ENCODE data around the gene SGCD.

Gene SGCD

GRCh38 chr5:156529892-156530291 is 202.9 kb downstream of the SGCD start:
- no peak for TF ChIP-seq CTCF (IDR thresholded peaks at IDR 0.05; ENCODE audit: low read depth, low read length)
- in situ Hi-C loops (cut with HindIII; ENCODE audit: low sequenced_read_pairs), result no loop called here
- no peak overlapping the region for H3K4me3 ChIP-seq (ENCODE audit: low read depth, low read length)
- no peak for DNase-seq (ENCODE audit: low read depth, low spot score)

GRCh38 chr5:156531199-156531598 is 204.2 kb downstream of the SGCD start:
- in situ Hi-C loops (cut with HindIII; ENCODE audit: low sequenced_read_pairs), result no loop called here
- no peak for DNase-seq (ENCODE audit: low read depth, low spot score)
- H3K4me3 ChIP-seq (ENCODE audit: low read depth, low read length), result no peak overlapping the region
- TF ChIP-seq CTCF (IDR thresholded peaks at IDR 0.05; ENCODE audit: low read depth, low read length), result no peak

- no peak for DNase-seq (ENCODE audit: low read depth, low spot score)
- no peak overlapping the region for H3K4me3 ChIP-seq (ENCODE audit: low read depth, low read length)
- TF ChIP-seq CTCF (IDR thresholded peaks at IDR 0.05; ENCODE audit: low read depth, low read length), result no peak
- in situ Hi-C loops (cut with HindIII; ENCODE audit: low sequenced_read_pairs), result no loop called here
Measured at GRCh38 chr5:156532921-156533320, 206.0 kb downstream of the SGCD start.

- no peak for DNase-seq (ENCODE audit: low read depth, low spot score)
- no peak for TF ChIP-seq CTCF (IDR thresholded peaks at IDR 0.05; ENCODE audit: low read depth, low read length)
- in situ Hi-C loops (cut with HindIII; ENCODE audit: low sequenced_read_pairs), result no loop called here
- no peak overlapping the region for H3K4me3 ChIP-seq (ENCODE audit: low read depth, low read length)
Measured at GRCh38 chr5:156534085-156534484, 207.1 kb downstream of the SGCD start.

GRCh38 chr5:156534906-156535485 is 208.0 kb downstream of the SGCD start:
- TF ChIP-seq CTCF (IDR thresholded peaks at IDR 0.05; ENCODE audit: low read depth, low read length), result no peak
- no peak for DNase-seq (ENCODE audit: low read depth, low spot score)
- in situ Hi-C loops (cut with HindIII; ENCODE audit: low sequenced_read_pairs), result no loop called here
- no peak overlapping the region for H3K4me3 ChIP-seq (ENCODE audit: low read depth, low read length)

- in situ Hi-C loops (cut with HindIII; ENCODE audit: low sequenced_read_pairs), result no loop called here
- no peak for DNase-seq (ENCODE audit: low read depth, low spot score)
- H3K4me3 ChIP-seq (ENCODE audit: low read depth, low read length), result no peak overlapping the region
- no peak for TF ChIP-seq CTCF (IDR thresholded peaks at IDR 0.05; ENCODE audit: low read depth, low read length)
Measured at GRCh38 chr5:156540491-156540890, 213.5 kb downstream of the SGCD start.

- in situ Hi-C loops (cut with HindIII; ENCODE audit: low sequenced_read_pairs), result no loop called here
- no peak for TF ChIP-seq CTCF (IDR thresholded peaks at IDR 0.05; ENCODE audit: low read depth, low read length)
- no peak overlapping the region for H3K4me3 ChIP-seq (ENCODE audit: low read depth, low read length)
- no peak for DNase-seq (ENCODE audit: low read depth, low spot score)
Measured at GRCh38 chr5:156541582-156541981, 214.6 kb downstream of the SGCD start.

All from astrocyte of the spinal cord (primary cell).